ENCODE data around the gene CHD9.

DNA sequence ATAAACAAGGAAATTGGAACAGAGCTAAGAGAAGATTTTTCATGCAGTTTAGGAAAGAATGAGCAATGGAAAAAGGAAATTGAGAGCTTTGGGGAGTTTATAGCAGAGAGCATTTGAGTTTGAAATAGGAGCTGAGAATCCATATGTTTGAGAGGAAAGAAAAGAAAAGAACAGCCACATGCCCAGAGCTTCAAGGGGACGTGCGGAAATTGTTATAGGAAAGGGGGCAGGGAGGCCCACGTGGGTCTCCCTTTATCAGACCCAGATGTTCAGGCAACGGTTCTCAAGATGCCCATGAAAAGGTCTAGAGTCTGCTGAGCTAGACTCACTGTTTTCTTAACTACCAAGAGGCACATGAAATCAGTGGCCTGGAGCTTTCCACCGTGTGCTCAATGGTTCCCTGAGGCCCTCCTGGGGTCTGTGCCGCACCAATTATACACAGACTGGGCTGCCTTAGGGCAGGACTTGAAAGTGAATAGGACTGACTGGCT is 31.2 kb downstream of the CHD9 start:
- TF ChIP-seq, protein P1, sequence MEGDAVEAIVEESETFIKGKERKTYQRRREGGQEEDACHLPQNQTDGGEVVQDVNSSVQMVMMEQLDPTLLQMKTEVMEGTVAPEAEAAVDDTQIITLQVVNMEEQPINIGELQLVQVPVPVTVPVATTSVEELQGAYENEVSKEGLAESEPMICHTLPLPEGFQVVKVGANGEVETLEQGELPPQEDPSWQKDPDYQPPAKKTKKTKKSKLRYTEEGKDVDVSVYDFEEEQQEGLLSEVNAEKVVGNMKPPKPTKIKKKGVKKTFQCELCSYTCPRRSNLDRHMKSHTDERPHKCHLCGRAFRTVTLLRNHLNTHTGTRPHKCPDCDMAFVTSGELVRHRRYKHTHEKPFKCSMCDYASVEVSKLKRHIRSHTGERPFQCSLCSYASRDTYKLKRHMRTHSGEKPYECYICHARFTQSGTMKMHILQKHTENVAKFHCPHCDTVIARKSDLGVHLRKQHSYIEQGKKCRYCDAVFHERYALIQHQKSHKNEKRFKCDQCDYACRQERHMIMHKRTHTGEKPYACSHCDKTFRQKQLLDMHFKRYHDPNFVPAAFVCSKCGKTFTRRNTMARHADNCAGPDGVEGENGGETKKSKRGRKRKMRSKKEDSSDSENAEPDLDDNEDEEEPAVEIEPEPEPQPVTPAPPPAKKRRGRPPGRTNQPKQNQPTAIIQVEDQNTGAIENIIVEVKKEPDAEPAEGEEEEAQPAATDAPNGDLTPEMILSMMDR (IDR thresholded peaks at IDR 0.05) = no peak
- no peak for TF ChIP-seq POLR2A (IDR thresholded peaks at IDR 0.05)
- no peak for TF ChIP-seq POLR2AphosphoS5 (IDR thresholded peaks at IDR 0.05)

All from prostate gland (tissue), 2 donors.